Astrocyte of the cerebellum (primary cell): ENCODE measurements around the gene HECTD4.

Source experiments
- DNase-seq: peaks from one replicate; pipeline ENCODE4 v3.0.0-alpha.2; 2011; ENCODE audit warnings: low read depth
- H3K4me3 ChIP-seq: 2 replicates; pipeline ENCODE4 v1.5.1; 2011; ENCODE audit warnings: mild to moderate bottlenecking, low read depth, low read length, moderate library complexity
- in situ Hi-C: cut with HindIII; loops from 2 replicates; pipeline ENCODE4 v1.10.0; 2017; ENCODE audit warnings: low sequenced_read_pairs
- TF ChIP-seq, protein P1 (sequence below): IDR thresholded peaks from 2 replicates; pipeline ENCODE4 v1.5.1; 2012; ENCODE audit warnings: low read length, low read depth, moderate library complexity, mild to moderate bottlenecking; ENCODE audit errors: missing control alignments

Gene HECTD4

DNA sequence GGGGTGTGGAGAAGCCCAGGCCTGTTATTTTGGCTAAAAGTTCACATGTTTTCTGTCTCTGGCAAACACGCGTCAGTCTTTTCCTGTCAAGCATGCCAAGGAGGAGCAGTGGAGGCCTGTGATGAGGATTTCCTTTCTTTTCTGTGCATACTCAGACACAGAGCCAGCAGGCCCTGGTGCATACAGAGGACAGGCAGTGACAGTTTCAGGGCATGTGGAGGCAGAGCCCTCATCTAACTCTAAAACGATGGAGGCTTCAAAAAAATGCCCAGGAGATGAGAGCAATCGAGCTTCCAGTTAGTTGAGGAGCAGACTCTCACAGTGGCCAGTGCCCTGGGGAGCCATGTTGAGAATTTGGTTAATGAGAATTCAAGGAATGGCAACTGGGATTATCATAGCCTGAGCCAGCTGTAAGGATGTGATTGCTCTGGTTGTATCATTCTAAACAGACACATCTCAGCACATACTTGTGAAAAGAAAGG is 190.3 kb downstream of the HECTD4 start:
- TF ChIP-seq, protein P1, sequence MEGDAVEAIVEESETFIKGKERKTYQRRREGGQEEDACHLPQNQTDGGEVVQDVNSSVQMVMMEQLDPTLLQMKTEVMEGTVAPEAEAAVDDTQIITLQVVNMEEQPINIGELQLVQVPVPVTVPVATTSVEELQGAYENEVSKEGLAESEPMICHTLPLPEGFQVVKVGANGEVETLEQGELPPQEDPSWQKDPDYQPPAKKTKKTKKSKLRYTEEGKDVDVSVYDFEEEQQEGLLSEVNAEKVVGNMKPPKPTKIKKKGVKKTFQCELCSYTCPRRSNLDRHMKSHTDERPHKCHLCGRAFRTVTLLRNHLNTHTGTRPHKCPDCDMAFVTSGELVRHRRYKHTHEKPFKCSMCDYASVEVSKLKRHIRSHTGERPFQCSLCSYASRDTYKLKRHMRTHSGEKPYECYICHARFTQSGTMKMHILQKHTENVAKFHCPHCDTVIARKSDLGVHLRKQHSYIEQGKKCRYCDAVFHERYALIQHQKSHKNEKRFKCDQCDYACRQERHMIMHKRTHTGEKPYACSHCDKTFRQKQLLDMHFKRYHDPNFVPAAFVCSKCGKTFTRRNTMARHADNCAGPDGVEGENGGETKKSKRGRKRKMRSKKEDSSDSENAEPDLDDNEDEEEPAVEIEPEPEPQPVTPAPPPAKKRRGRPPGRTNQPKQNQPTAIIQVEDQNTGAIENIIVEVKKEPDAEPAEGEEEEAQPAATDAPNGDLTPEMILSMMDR, result no peak
- in situ Hi-C loops, result no loop called here
- no peak for DNase-seq
- H3K4me3 ChIP-seq, result no peak overlapping the region

DNA sequence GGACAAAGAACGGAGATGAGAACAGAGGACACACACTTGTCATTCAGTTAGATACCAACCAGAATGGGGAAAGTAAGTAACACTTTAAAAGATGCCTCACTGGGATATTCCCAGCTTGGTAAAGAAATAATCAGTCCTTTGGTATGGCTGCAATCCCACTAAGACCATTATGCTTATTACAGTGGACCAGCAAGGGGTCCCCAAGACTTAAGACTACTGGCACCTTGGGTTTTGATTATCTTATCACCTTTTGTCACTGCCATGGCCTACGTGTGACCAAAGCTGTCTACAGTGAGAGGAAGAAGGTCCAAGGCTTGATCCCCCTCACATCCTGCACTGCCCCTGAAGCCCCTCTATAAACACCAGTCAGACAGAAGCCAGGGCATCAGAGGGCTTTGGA is 191.0 kb downstream of the HECTD4 start:
- no peak overlapping the region for H3K4me3 ChIP-seq
- TF ChIP-seq, protein P1, result no peak
- no peak for DNase-seq
- in situ Hi-C loops, result no loop called here

DNA sequence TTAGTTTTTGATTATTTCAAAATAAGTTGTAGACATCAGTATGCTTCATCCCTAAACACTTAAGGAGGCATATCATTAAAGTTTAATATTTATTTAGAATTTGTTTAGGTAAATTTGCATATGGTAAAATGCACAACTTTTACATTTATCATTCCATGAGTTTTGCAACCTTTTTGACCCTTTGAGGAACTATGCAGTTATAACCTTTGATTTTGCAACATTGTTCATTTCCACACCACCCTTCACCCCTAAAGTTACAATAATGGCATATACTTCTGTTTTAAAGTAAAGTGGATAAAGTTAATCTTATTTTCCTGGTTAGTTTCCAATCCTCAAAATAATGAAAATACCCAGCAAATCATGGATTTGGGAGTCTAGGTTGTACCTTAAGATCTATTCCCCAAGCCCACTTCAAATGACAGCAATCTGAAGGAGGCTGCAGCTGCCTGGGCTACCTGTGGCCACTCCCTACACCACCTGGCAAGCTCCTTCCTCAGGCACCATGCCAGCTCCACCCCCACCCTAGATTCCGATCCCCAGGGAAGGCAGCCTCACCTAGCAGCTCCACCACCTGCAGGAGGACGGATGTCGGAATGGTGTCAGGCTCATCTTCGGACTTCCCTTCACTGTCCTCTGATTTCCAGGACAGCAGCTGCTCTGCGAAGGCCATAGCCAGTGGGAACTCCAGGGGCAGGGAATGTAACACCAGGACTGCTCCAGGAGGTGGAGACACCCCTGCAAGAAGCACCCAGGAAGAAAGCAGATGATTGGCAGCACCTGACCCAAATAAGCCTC is 191.8 kb downstream of the HECTD4 start:
- TF ChIP-seq, protein P1, result no peak
- no peak for DNase-seq
- H3K4me3 ChIP-seq, result no peak overlapping the region
- in situ Hi-C loops, result no loop called here

DNA sequence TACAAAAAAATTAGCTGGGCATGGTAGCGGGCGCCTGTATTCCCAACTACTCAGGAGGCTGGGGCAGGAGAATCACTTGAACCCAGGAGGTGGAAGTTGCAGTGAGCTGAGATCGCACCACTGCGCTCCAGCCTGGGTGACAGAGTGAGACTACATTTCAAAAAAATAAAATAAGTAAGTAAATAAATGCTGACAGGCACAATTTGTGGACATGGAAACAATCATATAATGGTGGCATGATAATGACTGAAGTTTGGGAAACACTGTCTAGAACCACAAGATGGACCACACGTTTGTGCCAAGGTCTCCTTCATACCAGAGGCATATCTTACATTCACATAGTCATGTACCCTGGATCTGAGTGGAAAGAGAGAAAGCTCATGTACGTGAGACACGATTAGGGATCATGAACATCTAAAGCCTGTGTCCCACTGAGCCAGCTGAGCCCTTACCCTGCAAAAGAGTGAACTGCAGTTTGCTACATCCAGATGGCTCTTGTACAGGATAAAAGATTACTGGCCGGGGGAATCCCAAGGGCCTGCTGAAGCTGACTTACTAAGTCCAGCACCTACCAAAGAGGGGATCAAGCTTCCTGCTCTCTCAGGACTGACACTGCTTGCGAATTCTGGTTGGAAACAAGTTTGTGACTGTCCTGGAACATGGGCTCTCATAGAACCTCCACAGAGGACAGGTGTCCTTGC is 194.0 kb downstream of the HECTD4 start:
- no peak overlapping the region for H3K4me3 ChIP-seq
- TF ChIP-seq, protein P1, result no peak
- in situ Hi-C loops, result no loop called here
- no peak for DNase-seq

DNA sequence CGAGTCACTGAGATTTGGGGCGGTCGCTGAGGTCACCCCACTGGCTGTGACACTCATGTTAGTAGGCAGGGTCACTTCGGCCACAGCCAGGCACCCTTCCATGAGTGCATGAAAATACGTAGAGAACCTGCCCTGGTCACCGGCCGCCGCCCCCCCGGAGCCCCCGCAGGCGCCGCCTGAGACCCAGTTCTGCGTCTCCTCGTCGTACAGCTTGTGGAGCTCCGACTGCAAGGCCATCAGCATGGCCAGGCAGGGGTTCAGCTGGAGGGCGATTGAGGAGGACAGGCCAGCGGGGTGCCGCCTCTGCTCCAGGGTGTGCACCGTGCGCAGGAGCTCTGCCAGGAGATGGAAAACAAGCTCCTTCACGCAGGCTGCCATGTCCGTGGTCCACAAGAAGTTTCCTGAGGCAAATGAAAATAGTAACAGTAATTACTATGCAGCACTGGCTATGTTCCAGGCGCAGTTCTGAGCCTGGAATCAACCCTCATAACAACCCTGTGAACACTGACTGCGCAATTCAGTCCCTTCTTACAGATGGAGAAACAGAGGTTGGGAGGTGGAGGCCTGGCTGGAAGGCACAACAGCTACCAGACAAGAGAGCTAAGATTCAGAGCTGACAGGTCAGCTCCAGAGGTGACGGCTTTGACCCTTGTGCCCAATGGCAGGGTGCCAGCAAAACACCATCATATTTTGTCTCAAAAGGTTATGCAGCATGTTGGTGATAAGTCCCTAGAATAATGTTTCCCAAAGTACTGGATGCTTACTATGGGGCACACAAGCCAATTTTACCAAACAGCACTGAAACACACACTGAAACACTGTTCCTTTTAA is 196.9 kb downstream of the HECTD4 start:
- in situ Hi-C loops, result no loop called here
- no peak for DNase-seq
- TF ChIP-seq, protein P1, result no peak

DNA sequence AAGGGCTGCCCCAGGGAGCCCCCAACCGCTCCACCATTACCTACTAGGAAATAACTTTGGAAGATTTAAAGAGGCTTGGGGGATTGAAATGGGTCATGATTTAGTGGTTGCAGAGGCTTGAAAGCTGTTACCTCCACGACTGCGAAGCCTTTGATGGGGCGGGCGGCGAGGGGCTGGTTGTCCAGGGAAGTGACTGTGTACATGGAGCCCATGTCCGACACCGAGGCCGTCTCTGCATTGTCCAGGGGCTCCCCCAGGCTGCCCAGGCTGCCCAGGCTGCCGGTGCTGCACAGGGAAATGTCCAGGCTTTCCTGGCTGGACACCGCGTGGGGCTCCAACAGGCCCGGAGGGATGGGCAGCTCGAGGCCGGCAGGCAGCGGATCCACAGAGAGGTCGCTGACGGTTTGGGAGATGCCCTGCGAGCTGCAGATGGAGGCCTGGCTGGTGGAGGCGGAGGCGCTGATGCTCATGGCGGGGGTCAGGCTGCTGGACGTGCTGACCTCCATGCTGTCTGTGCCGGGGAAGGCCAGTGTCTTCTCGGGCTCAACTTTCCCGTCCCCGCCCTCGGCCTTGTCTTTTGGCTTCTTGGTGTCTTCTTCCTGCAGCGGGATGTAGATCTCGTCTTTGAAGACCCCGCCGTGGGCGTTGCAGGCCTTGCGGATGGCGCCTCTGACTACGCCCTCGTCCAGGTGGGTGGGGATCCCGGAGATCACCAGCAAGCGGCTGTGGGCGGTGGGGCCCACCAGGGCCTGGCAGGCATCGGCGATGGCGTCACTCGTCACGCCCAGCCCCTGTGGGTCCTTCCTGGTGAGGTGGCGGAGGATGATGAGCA is 198.0 kb downstream of the HECTD4 start:
- DNase-seq, result no peak
- in situ Hi-C loops, result no loop called here
- TF ChIP-seq, protein P1, result no peak
- H3K4me3 ChIP-seq, result no peak overlapping the region

More for the DNA sequence above, 196.9 kb downstream of the HECTD4 start:
- no peak overlapping the region for H3K4me3 ChIP-seq
